GM19238 (cell line): ENCODE results near the gene TLE4.

Source experiments
- DNase-seq: peaks from one replicate; pipeline ENCODE4 v3.0.0; 2011; ENCODE audit warnings: low spot score; ENCODE audit not compliant: insufficient read length

TLE4 gene

GRCh38 chr9:79662537-79662956, 90.8 kb downstream of the TLE4 start:
- DNase-seq: no peak

GRCh38 chr9:79663300-79663699, 91.5 kb downstream of the TLE4 start:
- DNase-seq: no peak

GRCh38 chr9:79663878-79664277, 92.1 kb downstream of the TLE4 start:
- DNase-seq: no peak

GRCh38 chr9:79664375-79664831, 92.6 kb downstream of the TLE4 start:
- no peak for DNase-seq

- DNase-seq: no peak
Observed at GRCh38 chr9:79665369-79665768, 93.6 kb downstream of the TLE4 start.

GRCh38 chr9:79665931-79666330, 94.2 kb downstream of the TLE4 start:
- DNase-seq: no peak

- no peak for DNase-seq
Observed at GRCh38 chr9:79667120-79667519, 95.4 kb downstream of the TLE4 start.

- no peak for DNase-seq
Observed at GRCh38 chr9:79667817-79668436, 96.2 kb downstream of the TLE4 start.

GRCh38 chr9:79668956-79669355, 97.2 kb downstream of the TLE4 start:
- no peak for DNase-seq

GRCh38 chr9:79670269-79670961, 98.7 kb downstream of the TLE4 start:
- DNase-seq: no peak

- DNase-seq: no peak
Observed at GRCh38 chr9:79671558-79671957, 99.8 kb downstream of the TLE4 start.

- no peak for DNase-seq
Observed at GRCh38 chr9:79672236-79672635, 100.5 kb downstream of the TLE4 start.

- no peak for DNase-seq
Observed at GRCh38 chr9:79672891-79673290, 101.1 kb downstream of the TLE4 start.

GRCh38 chr9:79673614-79674013, 101.8 kb downstream of the TLE4 start:
- DNase-seq: no peak

- no peak for DNase-seq
Observed at GRCh38 chr9:79674052-79674777, 102.5 kb downstream of the TLE4 start.

- no peak for DNase-seq
Observed at GRCh38 chr9:79681576-79681975, 109.8 kb downstream of the TLE4 start.

- DNase-seq: no peak
Observed at GRCh38 chr9:79682076-79682736, 110.4 kb downstream of the TLE4 start.

GRCh38 chr9:79684059-79684458, 112.3 kb downstream of the TLE4 start:
- DNase-seq: no peak

- no peak for DNase-seq
Observed at GRCh38 chr9:79684711-79685575, 113.2 kb downstream of the TLE4 start.

- no peak for DNase-seq
Observed at GRCh38 chr9:79685577-79685976, 113.8 kb downstream of the TLE4 start.
